Body of pancreas (tissue), 4 donors: ENCODE data around the gene TP53. TPM values are rescaled to one million over a fixed set of nuclear protein-coding genes. Genes with fewer than 3 reads are reported as not detected.
"Not testable (repeated sequence)": the region's sequence is repeated elsewhere in the genome, so short reads cannot be mapped to it uniquely, and the experiment has no call there.

Source experiments
- ATAC-seq: fragments of 150-250 bp; one replicate; pipeline ENCODE4 v1.9.1; 2016
- DNase-seq, 4 donors: peaks; one replicate each; pipeline ENCODE4 v3.0.0-alpha.2; 2019
- H3K27ac ChIP-seq, 4 donors: fragments of 200-600 bp; sonication (generic); 1 replicate in 3 of 4; 2 replicates in 1 of 4; pipeline versions ENCODE4 v1.5.1 to v1.6.1; 2016 to 2019; ENCODE audit warnings: mild to moderate bottlenecking in 1 of 4, mixed read lengths in 1 of 4, moderate library complexity in 1 of 4
- H3K27me3 ChIP-seq, 2 donors: fragments of 200-600 bp; sonication (generic); one replicate each; pipeline ENCODE4 v1.6.0; 2016; ENCODE audit warnings: mild to moderate bottlenecking in 1 of 2
- H3K36me3 ChIP-seq, 2 donors: fragments of 200-600 bp; sonication (generic); replicated peaks in 1 of 2; 2 replicates each; pipeline ENCODE4 v1.5.1; 2016; ENCODE audit warnings: low read depth in 2 of 2; ENCODE audit not compliant: insufficient read depth in 1 of 2
- H3K4me1 ChIP-seq: fragments of 200-600 bp; sonication (generic); one replicate; pipeline ENCODE4 v1.6.0; 2016
- H3K4me3 ChIP-seq, 2 donors: fragments of 200-600 bp; sonication (generic); 1 replicate in 1 of 2; 2 replicates in 1 of 2; pipeline ENCODE4 v1.5.1; 2016 to 2019
- H3K9me3 ChIP-seq, 3 donors: fragments of 200-600 bp; sonication (generic); 1 replicate in 2 of 3; 2 replicates in 1 of 3; pipeline ENCODE4 v1.5.1; 2016
- POLR2A ChIP-seq, 3 donors: fragments of 450-650 bp; IDR thresholded peaks; one replicate each; pipeline ENCODE4 v1.6.1; 2016; ENCODE audit warnings: antibody characterized with exemption in 3 of 3, mild to moderate bottlenecking in 2 of 3
- WGBS, 2 donors: methylation state at CpG; one replicate each; pipeline ENCODE4 v1.1.5; 2017; 5-methylcytosine and 5-hydroxymethylcytosine counted together
- intact Hi-C: fragments of 100-400 bp; cut with DNase I; formaldehyde crosslinking; loops from one replicate; pipeline ENCODE4 v1.15.1; 2023
- total RNA-seq, 2 donors: library from RNA; depleted of rRNA; stranded (reverse); fragments of >200 nt; gene quantifications; one replicate each; pipeline ENCODE4 v1.1.0, GENCODE V29; 2016
- TF ChIP-seq, protein P1 (sequence below), 7 experiments: fragments of 450-650 bp in 4 of 7; fragments of 200-600 bp in 3 of 7; sonication (generic) in 3 of 7; IDR thresholded peaks; one replicate each; pipeline ENCODE4 v1.5.1; 2016 to 2019; ENCODE audit warnings: antibody characterized with exemption in 7 of 7

TP53 gene
- total RNA-seq, 2 donors from 2014 or later: 12.2 TPM

DNA sequence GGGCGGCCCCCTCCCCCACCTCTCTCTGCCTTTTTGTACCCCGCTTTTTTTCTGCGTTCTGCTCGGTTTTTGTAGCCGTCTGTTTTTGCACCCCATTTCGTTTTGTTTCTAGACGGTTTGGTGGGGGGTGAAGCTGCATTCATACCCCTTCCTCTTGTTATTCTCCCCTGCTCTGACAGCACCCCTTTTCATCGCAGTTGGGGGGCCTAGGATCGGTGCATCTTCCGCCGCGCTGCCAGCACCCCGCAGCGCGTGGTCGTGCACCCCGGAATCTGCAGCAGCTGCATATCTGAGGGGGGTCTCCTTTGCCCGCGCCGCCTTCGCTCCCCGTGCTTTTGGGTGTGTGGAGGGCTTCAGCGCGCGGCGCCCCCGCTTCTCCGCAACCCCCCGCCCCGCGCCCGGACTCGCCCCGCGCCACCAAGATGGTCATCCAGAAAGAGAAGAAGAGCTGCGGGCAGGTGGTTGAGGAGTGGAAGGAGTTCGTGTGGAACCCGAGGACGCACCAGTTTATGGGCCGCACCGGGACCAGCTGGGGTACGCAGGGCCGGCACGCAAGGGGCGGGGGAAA is 36.1 kb downstream of the TP53 start:
- no peak for DNase-seq
- Histone ChIP-seq H3K4me3 (peak overlapping the region; percentile 10 to 39), H3K9me3 (no peaks in the 10 kb centered on the region), H3K36me3 (no peaks in the 10 kb centered on the region), H3K27me3 (peaks cover 0 to 13% of the 10 kb centered on the region in 2 donors), H3K4me1 (peaks cover 21% of the 10 kb centered on the region), H3K27ac (no peak overlapping the region)
- TF ChIP-seq, protein P1, sequence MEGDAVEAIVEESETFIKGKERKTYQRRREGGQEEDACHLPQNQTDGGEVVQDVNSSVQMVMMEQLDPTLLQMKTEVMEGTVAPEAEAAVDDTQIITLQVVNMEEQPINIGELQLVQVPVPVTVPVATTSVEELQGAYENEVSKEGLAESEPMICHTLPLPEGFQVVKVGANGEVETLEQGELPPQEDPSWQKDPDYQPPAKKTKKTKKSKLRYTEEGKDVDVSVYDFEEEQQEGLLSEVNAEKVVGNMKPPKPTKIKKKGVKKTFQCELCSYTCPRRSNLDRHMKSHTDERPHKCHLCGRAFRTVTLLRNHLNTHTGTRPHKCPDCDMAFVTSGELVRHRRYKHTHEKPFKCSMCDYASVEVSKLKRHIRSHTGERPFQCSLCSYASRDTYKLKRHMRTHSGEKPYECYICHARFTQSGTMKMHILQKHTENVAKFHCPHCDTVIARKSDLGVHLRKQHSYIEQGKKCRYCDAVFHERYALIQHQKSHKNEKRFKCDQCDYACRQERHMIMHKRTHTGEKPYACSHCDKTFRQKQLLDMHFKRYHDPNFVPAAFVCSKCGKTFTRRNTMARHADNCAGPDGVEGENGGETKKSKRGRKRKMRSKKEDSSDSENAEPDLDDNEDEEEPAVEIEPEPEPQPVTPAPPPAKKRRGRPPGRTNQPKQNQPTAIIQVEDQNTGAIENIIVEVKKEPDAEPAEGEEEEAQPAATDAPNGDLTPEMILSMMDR (IDR thresholded peaks at IDR 0.05): no peak
- TF ChIP-seq POLR2A (IDR thresholded peaks at IDR 0.05): no peak
- no peak for ATAC-seq
- intact Hi-C loops: no loop called here
- WGBS, 2 donors: 2 to 3% methylated on average over 23 to 40 of the region's 45 CpGs

- Histone ChIP-seq H3K4me3 (peak within 1 kb of the TSS; percentile 10 to 39), H3K27ac (no peak within 1 kb of the TSS), H3K36me3 (no peaks in the 10 kb centered on the region), H3K9me3 (no peaks in the 10 kb centered on the region), H3K4me1 (peaks cover 21% of the 10 kb centered on the region), H3K27me3 (peaks cover 0 to 13% of the 10 kb centered on the region in 2 donors)
- 1 to 2% methylated on average over 14 to 34 of the region's 34 CpGs for WGBS, 2 donors
- intact Hi-C loops: no loop called here
- DNase-seq: peak; percentile 64 to 84 (median 80)
- peak in 1 of 3 donors; percentile 12 for TF ChIP-seq POLR2A (IDR thresholded peaks at IDR 0.05)
- TF ChIP-seq, protein P1 (IDR thresholded peaks at IDR 0.05): no peak
- ATAC-seq: peak; percentile 82
Measured at GRCh38 chr17:7650509-7651096, 36.7 kb downstream of the TP53 start, which contains the start of gene ATP1B2. Gene ATP1B2, plus strand, starts transcription at chr17:7650926. Its CDS starts 593 bp downstream, at chr17:7651519.

DNA sequence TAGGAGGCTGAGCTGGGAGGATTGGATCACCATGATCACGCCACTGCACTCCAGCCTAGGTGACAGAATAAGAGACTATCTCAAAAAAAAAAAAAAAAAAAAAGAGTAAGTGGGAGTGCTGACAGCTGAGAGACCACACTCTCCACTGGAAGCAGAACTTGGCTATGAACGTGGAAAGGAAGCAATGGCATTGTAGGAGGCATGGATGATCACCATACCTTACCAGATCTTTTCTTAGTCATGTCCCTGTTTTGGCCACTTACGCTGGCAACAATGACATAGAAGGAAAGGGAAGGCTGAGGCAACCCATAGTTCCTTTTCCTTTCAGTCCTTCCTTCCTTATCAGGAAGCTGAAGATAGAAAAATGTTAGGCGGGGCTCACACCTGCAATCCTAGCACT is 40.3 kb downstream of the TP53 start:
- 74 to 78% methylated on average over 4 of the region's 4 CpGs for WGBS, 2 donors
- H3K27ac ChIP-seq: no peak overlapping the region
- peaks cover 0 to 13% of the 10 kb centered on the region in 2 donors for H3K27me3 ChIP-seq
- H3K4me3 ChIP-seq: no peak overlapping the region
- DNase-seq (no peak), ATAC-seq (no peak)
- H3K36me3 ChIP-seq: no peaks in the 10 kb centered on the region
- TF ChIP-seq, protein P1 (IDR thresholded peaks at IDR 0.05): no peak
- TF ChIP-seq POLR2A (IDR thresholded peaks at IDR 0.05): no peak
- intact Hi-C loops: no loop called here
- peaks cover 21% of the 10 kb centered on the region for H3K4me1 ChIP-seq
- H3K9me3 ChIP-seq: no peaks in the 10 kb centered on the region

DNA sequence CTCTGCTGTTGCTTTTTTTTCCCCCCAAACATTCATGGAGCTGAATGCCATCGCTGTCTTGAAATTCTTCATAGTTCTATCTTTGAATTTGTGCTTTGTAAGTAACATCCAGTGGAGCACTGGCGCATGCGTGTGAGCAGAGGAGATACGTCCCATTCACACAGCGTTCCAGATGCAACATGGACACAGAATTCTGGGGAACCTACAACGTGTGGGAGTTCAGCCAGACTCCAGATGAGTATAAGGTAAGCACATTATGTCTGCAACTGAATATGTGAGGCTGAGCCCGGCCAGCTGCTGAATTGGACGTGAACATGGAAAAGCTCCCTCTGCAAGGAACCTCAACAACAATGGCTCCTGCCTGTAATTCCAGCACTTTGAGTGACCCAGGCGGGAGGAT is 40.8 kb downstream of the TP53 start:
- TF ChIP-seq POLR2A (IDR thresholded peaks at IDR 0.05): no peak
- TF ChIP-seq, protein P1 (IDR thresholded peaks at IDR 0.05): no peak
- no peak overlapping the region for H3K4me3 ChIP-seq
- no peaks in the 10 kb centered on the region for H3K36me3 ChIP-seq
- no peak overlapping the region for H3K27ac ChIP-seq
- intact Hi-C loops: no loop called here
- 68 to 71% methylated on average over 8 to 9 of the region's 9 CpGs for WGBS, 2 donors
- peaks cover 0 to 11% of the 10 kb centered on the region in 2 donors for H3K27me3 ChIP-seq
- no peak for ATAC-seq
- no peaks in the 10 kb centered on the region for H3K9me3 ChIP-seq
- DNase-seq: no peak
- peaks cover 16% of the 10 kb centered on the region for H3K4me1 ChIP-seq

DNA sequence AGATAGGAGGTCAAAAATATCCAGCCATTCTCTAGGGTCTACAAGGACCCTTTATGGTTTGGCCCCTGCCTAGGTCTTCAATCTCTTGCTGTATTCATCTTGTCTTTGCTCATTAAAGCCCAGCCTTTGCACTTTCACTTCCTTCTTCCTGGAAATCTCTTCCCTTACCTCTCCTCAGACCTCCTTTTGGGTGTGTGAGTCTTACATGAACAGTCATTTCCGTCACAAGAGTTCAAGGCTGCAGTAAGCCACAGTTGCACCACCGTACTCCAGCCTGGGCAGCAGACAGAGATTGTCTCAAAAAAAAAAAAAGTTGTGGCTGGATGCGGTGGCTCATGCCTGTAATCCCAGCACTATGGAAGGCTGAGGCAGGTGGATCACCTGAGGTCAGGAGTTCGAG is 42.5 kb downstream of the TP53 start:
- Histone ChIP-seq H3K36me3 (no peaks in the 10 kb centered on the region), H3K4me3 (no peak overlapping the region), H3K9me3 (no peaks in the 10 kb centered on the region), H3K27me3 (no peaks in the 10 kb centered on the region), H3K4me1 (no peaks in the 10 kb centered on the region), H3K27ac (no peak overlapping the region)
- DNase-seq (no peak), ATAC-seq (no peak)
- TF ChIP-seq, protein P1 (IDR thresholded peaks at IDR 0.05): no peak
- no peak for TF ChIP-seq POLR2A (IDR thresholded peaks at IDR 0.05)
- intact Hi-C loops: no loop called here
- 83 to 90% methylated on average over 4 of the region's 4 CpGs for WGBS, 2 donors

DNA sequence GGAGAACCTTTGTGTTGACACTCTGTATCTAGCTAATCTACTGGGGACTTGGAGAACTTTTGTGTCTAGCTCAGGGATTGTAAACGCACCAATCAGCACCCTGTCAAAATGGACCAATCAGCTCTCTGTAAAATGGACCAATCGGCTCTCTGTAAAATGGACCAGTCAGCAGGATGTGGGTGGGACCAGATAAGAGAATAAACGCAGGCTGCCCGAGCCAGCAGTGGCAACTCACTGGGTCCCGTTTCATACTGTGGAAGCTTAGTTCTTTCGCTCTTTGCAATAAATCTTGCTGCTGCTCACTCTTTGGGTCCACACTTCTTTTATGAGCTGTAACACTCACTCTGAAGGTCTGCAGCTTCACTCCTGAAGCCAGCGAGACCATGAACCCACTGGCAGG is 45.7 kb downstream of the TP53 start:
- H3K4me3 ChIP-seq, DNase-seq, ATAC-seq, H3K4me1 ChIP-seq, H3K9me3 ChIP-seq, H3K27ac ChIP-seq, H3K36me3 ChIP-seq, H3K27me3 ChIP-seq, intact Hi-C loops: not testable (repeated sequence)
- WGBS, 2 donors: 51 to 77% methylated on average over 7 of the region's 7 CpGs
